Vagina (tissue), 2 donors: ENCODE results near the gene FRMPD1. TPM values are rescaled to one million over a fixed set of nuclear protein-coding genes. Genes with fewer than 3 reads are reported as not detected.

ENCODE experiments used
- DNase-seq, 2 donors: peaks; one replicate each; pipeline ENCODE4 v3.0.0-alpha.2; 2017; ENCODE audit errors: extremely low spot score in 2 of 2
- H3K27ac ChIP-seq: fragments of 200-600 bp; sonication (generic); one replicate; pipeline ENCODE4 v1.5.1; 2019
- H3K27me3 ChIP-seq: fragments of 200-600 bp; sonication (generic); one replicate; pipeline ENCODE4 v1.5.1; 2019
- H3K36me3 ChIP-seq, 2 donors: fragments of 200-600 bp; sonication (generic); one replicate each; pipeline ENCODE4 v1.5.1; 2017 to 2019
- H3K4me1 ChIP-seq: fragments of 200-600 bp; sonication (generic); one replicate; pipeline ENCODE4 v1.5.1; 2019
- H3K4me3 ChIP-seq, 2 donors: fragments of 200-600 bp; sonication (generic); 1 replicate in 1 of 2; 2 replicates in 1 of 2; pipeline ENCODE4 v1.5.1; 2016 to 2019
- H3K9me3 ChIP-seq: fragments of 200-600 bp; sonication (generic); one replicate; pipeline ENCODE4 v1.5.1; 2019
- CTCF ChIP-seq, 3 experiments: fragments of 450-650 bp in 2 of 3; fragments of 200-600 bp in 1 of 3; sonication (generic) in 1 of 3; IDR thresholded peaks; one replicate each; pipeline ENCODE4 v1.5.1; 2017 to 2019; ENCODE audit warnings: antibody characterized with exemption in 3 of 3, mild to moderate bottlenecking in 2 of 3, moderate library complexity in 2 of 3
- POLR2A ChIP-seq, 2 donors: fragments of 450-650 bp; IDR thresholded peaks; one replicate each; pipeline ENCODE4 v1.6.1; 2017; ENCODE audit warnings: antibody characterized with exemption in 2 of 2, mild to moderate bottlenecking in 2 of 2, moderate library complexity in 2 of 2
- POLR2AphosphoS5 ChIP-seq, 2 donors: sonication (generic); formaldehyde crosslinking; IDR thresholded peaks; one replicate each; pipeline ENCODE4 v1.9.0; 2017; ENCODE audit warnings: antibody characterized with exemption in 2 of 2, mild to moderate bottlenecking in 2 of 2, low read depth in 1 of 2; ENCODE audit not compliant: insufficient read depth in 1 of 2
- intact Hi-C: fragments of 100-400 bp; cut with DNase I; formaldehyde crosslinking; loops from one replicate; pipeline ENCODE4 v1.15.1; 2023
- total RNA-seq: library from RNA; depleted of rRNA; stranded (reverse); fragments of >200 nt; gene quantifications from one replicate; pipeline ENCODE4 v1.2.3, GENCODE V29; 2016

The FRMPD1 gene
- total RNA-seq, 1 donor from 2014 or later, result 0.98 TPM

DNA sequence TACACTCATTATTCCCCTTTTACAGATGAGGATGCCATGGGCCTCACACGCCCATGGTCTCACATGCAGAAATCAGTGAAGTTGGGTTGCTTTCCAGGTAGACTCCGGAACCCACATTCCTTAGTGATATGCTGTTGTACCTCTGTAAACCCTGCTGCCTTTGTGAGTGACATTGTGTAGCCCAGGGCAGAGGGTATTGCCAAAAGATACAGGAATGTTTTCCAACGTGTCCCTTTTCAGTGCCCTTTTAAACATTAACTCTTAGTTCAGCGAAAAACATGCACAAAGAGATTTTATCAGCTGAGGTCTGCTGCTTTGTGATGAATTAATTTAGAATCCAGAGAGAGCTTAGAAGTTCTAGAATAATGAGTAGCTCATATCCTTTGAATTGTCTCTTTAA lies 64.5 kb downstream of the FRMPD1 start:
- no peaks in the 10 kb centered on the region for H3K9me3 ChIP-seq

GRCh38 chr9:37715991-37716505 lies 65.3 kb downstream of the FRMPD1 start:
- DNase-seq, result peak in 1 of 2 donors; percentile 56
- intact Hi-C loops, result no loop called here
- Histone ChIP-seq H3K27me3 (no peaks in the 10 kb centered on the region), H3K9me3 (no peaks in the 10 kb centered on the region), H3K27ac (no peak overlapping the region), H3K4me1 (no peaks in the 10 kb centered on the region), H3K36me3 (no peaks in the 10 kb centered on the region), H3K4me3 (no peak overlapping the region)
- TF ChIP-seq POLR2AphosphoS5 (IDR thresholded peaks at IDR 0.05; ENCODE audit: insufficient read depth in 1 of 2, low read depth in 1 of 2), result no peak
- no peak for TF ChIP-seq POLR2A (IDR thresholded peaks at IDR 0.05)
- no peak for TF ChIP-seq CTCF (IDR thresholded peaks at IDR 0.05)

More for the DNA sequence above, 64.5 kb downstream of the FRMPD1 start:
- intact Hi-C loops, result no loop called here
- Histone ChIP-seq H3K4me1 (no peaks in the 10 kb centered on the region), H3K36me3 (no peaks in the 10 kb centered on the region), H3K27ac (no peak overlapping the region), H3K27me3 (no peaks in the 10 kb centered on the region), H3K4me3 (no peak overlapping the region)
- TF ChIP-seq POLR2A (IDR thresholded peaks at IDR 0.05) (no peak), CTCF (IDR thresholded peaks at IDR 0.05) (no peak), POLR2AphosphoS5 (IDR thresholded peaks at IDR 0.05; ENCODE audit: insufficient read depth in 1 of 2, low read depth in 1 of 2) (no peak)
- DNase-seq, result peak in 1 of 2 donors; percentile 27

- intact Hi-C loops, result no loop called here
- DNase-seq, result peak in 1 of 2 donors; percentile 5
- no peaks in the 10 kb centered on the region for H3K4me1 ChIP-seq
- H3K36me3 ChIP-seq, result no peaks in the 10 kb centered on the region
- H3K9me3 ChIP-seq, result no peaks in the 10 kb centered on the region
- no peak overlapping the region for H3K27ac ChIP-seq
- TF ChIP-seq CTCF (IDR thresholded peaks at IDR 0.05) (no peak), POLR2AphosphoS5 (IDR thresholded peaks at IDR 0.05; ENCODE audit: insufficient read depth in 1 of 2, low read depth in 1 of 2) (no peak), POLR2A (IDR thresholded peaks at IDR 0.05) (no peak)
- H3K27me3 ChIP-seq, result no peaks in the 10 kb centered on the region
- no peak overlapping the region for H3K4me3 ChIP-seq
These were observed 68.8 kb downstream of the FRMPD1 start for GRCh38 chr9:37719526-37719925.

- TF ChIP-seq CTCF (IDR thresholded peaks at IDR 0.05), result no peak
- no peak for TF ChIP-seq POLR2AphosphoS5 (IDR thresholded peaks at IDR 0.05; ENCODE audit: insufficient read depth in 1 of 2, low read depth in 1 of 2)
- no peak for TF ChIP-seq POLR2A (IDR thresholded peaks at IDR 0.05)
- Histone ChIP-seq H3K4me3 (no peak overlapping the region), H3K27ac (no peak overlapping the region), H3K36me3 (no peaks in the 10 kb centered on the region), H3K27me3 (no peaks in the 10 kb centered on the region), H3K4me1 (no peaks in the 10 kb centered on the region), H3K9me3 (no peaks in the 10 kb centered on the region)
- intact Hi-C loops, result no loop called here
- DNase-seq, result no peak
These were observed 76.3 kb downstream of the FRMPD1 start for GRCh38 chr9:37727013-37727412.

DNA sequence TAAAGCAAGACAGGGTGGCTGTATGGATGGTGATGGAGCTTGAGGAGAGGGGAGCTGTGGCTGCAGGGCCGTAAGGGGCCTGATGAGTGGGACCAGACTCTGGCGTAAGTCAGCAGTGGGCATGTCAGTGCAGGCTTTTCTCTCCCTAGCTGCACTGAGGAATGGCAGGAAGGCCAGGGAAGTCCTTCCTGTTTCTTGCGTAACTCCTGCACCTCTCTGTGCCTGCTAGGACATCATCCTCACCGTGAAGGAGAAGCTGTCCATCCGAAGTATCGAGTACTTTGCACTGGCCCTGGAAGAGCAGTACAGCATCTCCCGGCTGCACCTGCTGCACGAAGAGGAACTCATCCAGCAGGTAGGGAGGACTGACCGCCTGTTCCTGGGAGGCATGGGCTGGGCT lies 78.7 kb downstream of the FRMPD1 start:
- Histone ChIP-seq H3K9me3 (no peaks in the 10 kb centered on the region), H3K36me3 (no peaks in the 10 kb centered on the region), H3K4me3 (no peak overlapping the region), H3K27ac (no peak overlapping the region), H3K4me1 (no peaks in the 10 kb centered on the region), H3K27me3 (no peaks in the 10 kb centered on the region)
- DNase-seq, result no peak
- intact Hi-C loops, result no loop called here
- TF ChIP-seq POLR2A (IDR thresholded peaks at IDR 0.05), result no peak
- no peak for TF ChIP-seq POLR2AphosphoS5 (IDR thresholded peaks at IDR 0.05; ENCODE audit: insufficient read depth in 1 of 2, low read depth in 1 of 2)
- no peak for TF ChIP-seq CTCF (IDR thresholded peaks at IDR 0.05)
